Motor neuron (in vitro differentiated cells): Measurements from ENCODE around the gene NRXN3. TPM values are rescaled to one million over a fixed set of nuclear protein-coding genes. Genes with fewer than 3 reads are reported as not detected.
A peak's percentile ranks its signal among the peaks of the same experiment; 100 is the strongest.
"Not testable (repeated sequence)": the region's sequence is repeated elsewhere in the genome, so short reads cannot be mapped to it uniquely, and the experiment has no call there.

ENCODE experiments used
- ATAC-seq, 8 experiments: fragments of 200-7000 bp; cut with Tn5 transposase; replicated peaks in 6 of 8; 2 replicates each; pipeline ENCODE4 v1.8.0; 2021; ENCODE audit warnings: mild to moderate bottlenecking in 8 of 8, moderate library complexity in 8 of 8
- H3K27ac ChIP-seq, 2 donors: fragments of 250-450 bp; sonication (Bioruptor Pico); 2 replicates each; pipeline ENCODE4 v1.9.0; 2021; ENCODE audit warnings: antibody characterized with exemption in 2 of 2, mild to moderate bottlenecking in 2 of 2, moderate library complexity in 1 of 2
- H3K4me1 ChIP-seq, 2 donors: fragments of 250-450 bp; sonication (Bioruptor Pico); replicated peaks in 1 of 2; 2 replicates each; pipeline ENCODE4 v1.6.1; 2021; ENCODE audit warnings: antibody characterized with exemption in 2 of 2, mild to moderate bottlenecking in 2 of 2, moderate library complexity in 1 of 2
- H3K4me3 ChIP-seq, 5 donors: fragments of 250-450 bp; sonication (Bioruptor Pico); 2 replicates each; pipeline ENCODE4 v1.9.0; 2021; ENCODE audit warnings: antibody characterized with exemption in 5 of 5, mild to moderate bottlenecking in 5 of 5, moderate library complexity in 4 of 5
- WGBS, 10 experiments: fragments of 450-650 bp; shearing (Covaris generic); methylation state at CpG; one replicate each; pipeline ENCODE4 v1.0.0; 2022; 5-methylcytosine and 5-hydroxymethylcytosine counted together
- in situ Hi-C, 9 experiments: fragments of 400-800 bp; cut with MboI; loops; one replicate each; pipeline ENCODE4 v1.15.0; 2021; ENCODE audit warnings: low sequenced_read_pairs in 9 of 9, low pct_unique_long_range_greater_than_20kb in 2 of 9; ENCODE audit not compliant: unreplicated experiment in 9 of 9
- total RNA-seq, 8 experiments: library from RNA; unstranded; fragments of 300-600 nt; gene quantifications; 2 replicates each; pipeline versions ENCODE4 v1.2.3 to v1.2.4, GENCODE V29; 2022

NRXN3 gene
- total RNA-seq, 8 experiments from 2014 or later: 1.1 to 16.5 (median 12.9) TPM

DNA sequence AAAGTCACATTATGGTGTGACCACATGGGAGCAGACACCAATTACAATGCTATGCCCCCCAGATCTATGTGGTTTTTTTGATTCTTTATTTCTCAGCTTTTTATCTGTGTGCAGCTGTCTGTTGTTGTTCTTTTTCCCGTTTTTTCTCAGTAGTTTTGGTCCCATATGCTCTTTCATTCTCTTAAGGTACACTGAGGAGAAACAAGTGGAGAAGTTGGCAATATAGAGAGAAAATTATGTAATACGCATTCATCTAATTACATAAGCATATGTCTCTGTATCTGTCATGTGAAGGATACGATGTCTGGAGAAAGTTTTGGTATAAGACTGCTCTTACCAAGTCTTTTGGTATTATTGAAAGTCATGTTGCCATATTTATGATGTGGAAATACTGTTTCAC is 819.0 kb downstream of the NRXN3 start:
- ATAC-seq: no peak
- 0 to 100% (median 73%) methylated on average over 1 to 3 of the region's 3 CpGs; no CpG with 5 or more reads in 1 of the 10 experiments for WGBS, 10 experiments
- no peak overlapping the region for H3K27ac ChIP-seq
- in situ Hi-C loops: no loop called here
- H3K4me1 ChIP-seq: peaks cover 15 to 34% of the 10 kb centered on the region in 2 donors
- H3K4me3 ChIP-seq: no peak overlapping the region

DNA sequence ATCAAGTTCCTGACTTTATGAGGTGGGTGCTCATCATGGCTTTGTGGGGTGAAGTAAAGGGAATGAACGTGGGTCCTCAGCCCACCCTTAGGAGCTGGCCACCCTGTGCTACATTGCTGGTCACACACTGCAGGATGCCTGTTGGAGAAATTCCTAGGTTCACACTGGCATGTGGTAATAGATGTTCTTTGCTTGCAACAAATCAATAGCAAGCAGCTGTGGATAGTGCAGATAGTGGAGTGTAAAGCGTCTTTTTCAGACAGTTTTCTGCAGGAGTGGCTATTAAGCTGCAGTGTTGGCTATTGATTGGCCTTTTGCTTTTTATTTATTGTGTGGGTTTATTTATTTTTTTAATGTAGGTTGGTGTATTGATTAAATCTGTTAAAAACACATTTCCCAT is 822.7 kb downstream of the NRXN3 start:
- Histone ChIP-seq H3K27ac (peak overlapping the region in 1 of 2 donors; percentile 52), H3K4me1 (peaks cover 0 to 15% of the 10 kb centered on the region in 2 donors), H3K4me3 (no peak overlapping the region)
- ATAC-seq: peak in 5 of 8 experiments; percentile 20 to 76 (median 62)
- in situ Hi-C loops: no loop called here
- WGBS, 10 experiments: 20 to 100% (median 60%) methylated on average over 1 to 2 of the region's 2 CpGs; no CpG with 5 or more reads in 5 of the 10 experiments

DNA sequence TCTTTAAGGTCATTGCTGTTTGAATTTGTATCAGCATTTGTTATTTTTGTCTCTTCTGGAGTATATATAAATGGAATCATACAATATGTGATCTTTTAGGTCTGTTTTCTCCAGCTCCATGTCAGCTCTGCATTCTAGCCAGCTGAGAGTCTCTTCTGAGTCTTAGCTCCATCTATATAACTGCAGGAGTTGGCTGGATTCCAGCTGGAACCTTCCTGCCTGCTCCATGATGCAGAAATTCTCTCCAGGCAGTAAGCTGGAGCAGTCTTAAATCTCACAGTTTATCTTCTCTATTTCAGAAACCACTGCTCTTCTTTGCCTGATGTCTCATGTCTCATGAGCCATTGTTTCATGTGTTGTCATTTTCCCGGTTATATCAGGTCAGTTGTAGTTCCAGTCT is 827.6 kb downstream of the NRXN3 start:
- Histone ChIP-seq H3K4me1 (peaks cover 0 to 6% of the 10 kb centered on the region in 2 donors), H3K27ac (no peak overlapping the region), H3K4me3 (no peak overlapping the region)
- no peak for ATAC-seq
- 33 to 94% (median 64%) methylated on average over 1 of the region's 1 CpG; no CpG with 5 or more reads in 6 of the 10 experiments for WGBS, 10 experiments
- in situ Hi-C loops: no loop called here

DNA sequence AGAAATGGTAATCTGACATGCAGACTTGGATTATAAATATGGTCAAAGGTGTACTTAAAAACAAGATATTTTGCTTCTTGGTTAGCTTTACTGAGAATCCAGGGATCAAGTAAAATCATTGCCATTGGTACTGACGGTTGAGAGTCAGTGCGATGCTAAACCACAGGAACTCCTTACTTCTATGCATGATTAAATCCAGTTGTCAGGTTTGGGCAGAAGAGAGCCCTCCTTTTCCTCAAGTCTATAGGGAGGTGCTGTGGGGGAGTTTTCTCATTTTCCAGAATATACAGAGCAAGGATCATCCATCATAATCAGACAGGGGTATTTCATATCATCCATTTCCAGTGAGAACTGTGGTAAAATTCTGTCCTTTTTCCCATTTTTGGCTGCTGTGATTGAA is 839.1 kb downstream of the NRXN3 start:
- no peak for ATAC-seq
- Histone ChIP-seq H3K27ac (no peak overlapping the region), H3K4me1 (no peaks in the 10 kb centered on the region), H3K4me3 (no peak overlapping the region)
- WGBS, 10 experiments: 0 to 94% (median 60%) methylated on average over 1 to 2 of the region's 2 CpGs; no CpG with 5 or more reads in 3 of the 10 experiments
- in situ Hi-C loops: no loop called here

DNA sequence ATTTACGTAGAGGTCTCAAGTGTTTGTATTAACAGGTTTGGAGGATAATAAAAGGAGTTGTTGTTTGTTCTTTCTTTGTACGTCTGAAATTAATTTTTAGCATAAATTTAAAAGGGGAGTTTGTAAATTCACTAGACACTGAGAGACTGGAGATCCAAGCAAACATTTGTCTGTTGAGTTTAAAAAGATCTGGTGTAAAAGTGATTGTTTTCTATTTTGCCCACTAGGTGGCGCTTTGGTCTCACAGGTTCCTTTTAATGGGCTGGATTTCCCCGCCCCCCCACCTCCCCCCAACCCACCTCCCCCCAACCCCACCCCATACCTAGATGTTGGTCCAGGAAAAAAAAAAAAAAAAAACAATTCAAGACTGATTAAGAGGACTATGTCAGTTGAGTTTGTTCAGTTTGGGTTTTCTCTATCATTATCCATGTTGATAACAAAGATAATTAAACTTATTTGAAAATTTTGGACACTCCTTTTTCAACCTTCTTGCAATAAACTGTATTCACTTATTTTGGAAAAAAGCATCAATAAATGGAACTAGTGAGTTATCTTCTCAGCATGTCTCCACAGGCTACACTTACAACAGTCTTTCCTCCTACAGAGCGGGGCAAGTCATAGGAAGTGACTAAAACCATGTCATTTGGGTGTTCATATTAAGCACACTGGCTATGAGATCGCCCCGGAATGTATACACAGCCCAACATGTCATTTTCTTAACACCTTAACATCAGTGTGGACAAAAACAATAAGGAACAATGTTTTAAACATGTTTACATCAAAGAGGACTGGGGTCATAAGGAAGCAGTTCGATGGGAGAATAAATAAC is 841.1 kb downstream of the NRXN3 start:
- WGBS, 10 experiments: 15 to 100% (median 74%) methylated on average over 1 to 6 of the region's 8 CpGs
- Histone ChIP-seq H3K27ac (no peak overlapping the region), H3K4me3 (no peak overlapping the region), H3K4me1 (peaks cover 0 to 4% of the 10 kb centered on the region in 2 donors)
- ATAC-seq: peak in 2 of 8 experiments; percentile 34 to 39
- in situ Hi-C loops: no loop called here

DNA sequence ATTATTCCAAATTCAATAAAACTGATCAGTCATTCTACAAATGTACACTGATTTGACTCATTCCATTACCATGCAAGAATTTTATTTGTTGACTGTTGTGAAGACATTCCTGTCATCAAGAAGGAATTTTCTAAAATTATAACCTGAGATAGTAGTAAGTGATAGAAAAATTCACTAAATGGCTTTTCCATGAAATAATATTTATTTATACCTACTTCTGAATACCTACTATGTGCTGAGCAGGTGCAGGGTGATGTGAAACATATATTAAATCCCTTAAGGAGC is 841.7 kb downstream of the NRXN3 start:
- ATAC-seq: peak in 1 of 8 experiments; percentile 27
- H3K4me1 ChIP-seq: peaks cover 0 to 4% of the 10 kb centered on the region in 2 donors
- no peak overlapping the region for H3K4me3 ChIP-seq
- no peak overlapping the region for H3K27ac ChIP-seq
- in situ Hi-C loops: no loop called here

DNA sequence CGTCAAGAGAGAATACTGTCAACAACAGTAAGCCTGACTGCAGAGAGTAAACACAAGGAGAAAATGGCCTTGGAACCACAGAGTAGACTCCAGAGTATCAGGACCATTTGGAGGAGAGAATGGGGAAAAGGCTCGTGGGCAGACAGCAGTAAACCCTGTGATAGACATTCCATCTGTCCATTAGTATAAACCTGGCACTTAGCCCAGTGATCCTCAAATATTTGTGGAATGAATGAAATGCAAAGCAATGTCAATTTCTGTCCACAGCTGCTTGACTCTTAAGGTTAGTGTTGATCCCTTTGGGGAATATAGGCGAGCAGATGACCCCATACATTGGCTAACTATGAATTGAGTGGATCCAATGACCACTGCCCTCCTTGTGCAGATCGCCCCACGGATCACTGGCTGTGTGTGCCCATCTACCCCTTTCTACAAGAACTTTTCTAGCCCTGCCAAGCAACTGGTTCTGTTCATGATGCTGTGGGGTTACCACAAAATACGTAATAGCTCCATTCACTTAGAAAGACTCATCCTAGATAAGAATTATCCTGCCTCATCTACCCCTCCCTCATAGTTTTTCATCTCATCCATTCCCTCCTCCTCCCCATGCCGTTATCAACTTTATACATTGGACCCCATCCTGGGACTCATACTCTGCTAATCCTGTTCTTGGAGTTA is 846.8 kb downstream of the NRXN3 start:
- ATAC-seq: peak in 1 of 8 experiments; percentile 51
- peaks cover 0 to 4% of the 10 kb centered on the region in 2 donors for H3K4me1 ChIP-seq
- H3K27ac ChIP-seq: no peak overlapping the region
- H3K4me3 ChIP-seq: no peak overlapping the region
- 5 to 100% (median 75%) methylated on average over 1 to 4 of the region's 7 CpGs for WGBS, 10 experiments
- in situ Hi-C loops: no loop called here

DNA sequence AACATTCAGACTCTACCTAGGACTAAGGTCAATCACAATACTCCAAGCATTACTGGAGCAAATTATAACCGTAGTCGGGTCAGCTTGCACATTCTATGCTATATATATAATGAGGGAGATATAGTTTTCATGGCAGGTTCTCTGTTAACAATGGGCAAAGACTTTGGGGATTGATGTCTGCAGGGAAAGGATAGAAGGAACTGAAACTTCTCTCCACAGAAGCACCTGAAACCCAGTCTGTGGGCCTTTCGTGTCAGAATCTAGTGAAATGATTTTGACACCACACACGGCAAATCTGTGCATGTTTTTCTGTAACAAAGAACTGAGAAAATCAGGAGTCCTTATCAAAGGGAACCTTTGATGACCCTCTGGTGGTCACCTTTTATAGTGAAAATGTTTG is 847.4 kb downstream of the NRXN3 start:
- 67 to 100% (median 92%) methylated on average over 1 to 4 of the region's 4 CpGs; no CpG with 5 or more reads in 2 of the 10 experiments for WGBS, 10 experiments
- no peak overlapping the region for H3K27ac ChIP-seq
- ATAC-seq: no peak
- H3K4me3 ChIP-seq: no peak overlapping the region
- in situ Hi-C loops: no loop called here
- peaks cover 0 to 4% of the 10 kb centered on the region in 2 donors for H3K4me1 ChIP-seq

DNA sequence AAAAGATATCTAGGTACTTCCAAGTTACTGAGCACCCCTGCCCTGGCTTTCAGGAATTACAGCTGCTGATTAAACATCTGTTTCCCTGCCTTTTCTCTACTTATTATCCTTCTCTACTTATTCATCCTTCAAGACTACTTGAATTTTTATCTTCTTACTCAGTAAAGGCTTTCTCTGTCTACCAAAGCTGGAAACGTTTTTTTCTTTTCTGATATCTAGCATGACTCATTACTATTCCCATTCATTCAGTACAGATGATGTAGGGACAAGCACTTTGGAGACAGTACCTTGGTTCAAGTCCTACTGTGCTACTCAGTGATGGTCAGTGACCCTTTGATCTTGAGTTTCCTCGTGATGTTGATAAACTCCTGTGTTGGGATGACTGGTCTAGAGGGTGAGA is 848.7 kb downstream of the NRXN3 start:
- no peak overlapping the region for H3K27ac ChIP-seq
- no peak overlapping the region for H3K4me3 ChIP-seq
- in situ Hi-C loops: no loop called here
- 0 to 69% (median 42%) methylated on average over 1 to 2 of the region's 2 CpGs for WGBS, 10 experiments
- ATAC-seq: no peak
- peaks cover 0 to 4% of the 10 kb centered on the region in 2 donors for H3K4me1 ChIP-seq

DNA sequence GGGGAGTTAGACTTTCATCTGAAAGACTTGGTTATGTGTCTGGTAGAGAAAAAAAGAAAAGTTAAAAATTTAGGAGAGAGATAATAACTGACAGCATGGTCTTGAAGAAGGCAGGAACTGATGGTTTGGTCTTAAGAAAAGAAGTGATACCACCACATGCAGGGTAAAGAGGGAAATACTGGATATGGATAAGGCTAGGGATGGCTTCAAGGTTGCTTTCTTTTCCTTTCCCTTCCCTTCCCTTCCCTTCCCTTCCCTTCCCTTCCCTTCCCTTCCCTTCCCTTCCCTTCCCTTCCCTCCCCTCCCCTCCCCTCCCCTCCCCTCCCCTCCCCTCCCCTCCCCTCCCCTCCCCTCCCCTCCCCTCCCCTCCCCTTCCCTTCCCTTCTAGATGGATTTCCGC is 849.7 kb downstream of the NRXN3 start:
- H3K27ac ChIP-seq, H3K4me3 ChIP-seq, ATAC-seq, H3K4me1 ChIP-seq, in situ Hi-C loops: not testable (repeated sequence)
- WGBS, 10 experiments: no CpG with 5 or more reads among the region's 1 CpG

DNA sequence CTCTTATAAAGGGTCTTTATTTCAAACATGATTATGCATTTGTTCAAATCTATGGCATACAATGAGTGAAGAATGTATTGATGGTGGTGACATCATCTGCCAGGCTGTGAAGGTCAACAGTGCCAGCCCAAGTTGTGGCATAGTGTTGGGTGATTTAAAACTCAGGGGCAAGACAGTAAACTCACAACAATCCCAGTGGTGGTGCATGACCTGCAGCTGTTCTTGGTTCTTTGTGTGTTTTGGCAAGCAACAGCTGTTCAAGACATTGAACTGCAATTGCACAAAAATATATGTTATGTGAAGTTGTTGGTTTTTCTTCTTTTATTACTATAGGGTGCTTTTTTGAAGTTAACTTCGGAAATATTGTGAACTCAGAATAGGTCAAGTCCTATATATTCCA is 851.6 kb downstream of the NRXN3 start:
- Histone ChIP-seq H3K4me3 (no peak overlapping the region), H3K27ac (no peak overlapping the region), H3K4me1 (no peaks in the 10 kb centered on the region)
- ATAC-seq: no peak
- in situ Hi-C loops: no loop called here
- 0 to 100% (median 50%) methylated on average over 1 of the region's 1 CpG; no CpG with 5 or more reads in 1 of the 10 experiments for WGBS, 10 experiments

DNA sequence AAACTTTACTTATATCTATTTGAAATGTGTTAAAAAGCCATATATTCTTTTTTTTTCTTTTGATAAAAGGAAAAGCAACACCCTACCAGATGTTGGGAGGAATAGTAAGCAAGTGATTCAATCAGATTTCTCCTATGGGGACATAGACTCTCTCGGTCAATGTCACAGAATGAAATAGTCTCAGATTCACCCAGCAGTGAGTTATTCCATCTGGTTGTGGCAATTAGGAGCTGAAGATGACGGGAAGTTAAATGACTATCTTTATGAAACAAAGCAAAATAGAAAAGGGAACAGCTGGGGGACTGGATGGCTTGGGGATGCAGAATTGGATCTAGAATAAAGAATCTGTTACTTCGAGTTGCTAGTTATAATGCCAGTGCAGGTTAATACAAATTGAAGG is 857.0 kb downstream of the NRXN3 start:
- ATAC-seq: peak in 3 of 8 experiments; percentile 6 to 60 (median 45)
- 4 to 68% (median 38%) methylated on average over 1 to 3 of the region's 3 CpGs for WGBS, 10 experiments
- no peak overlapping the region for H3K27ac ChIP-seq
- no peak overlapping the region for H3K4me3 ChIP-seq
- in situ Hi-C loops: no loop called here
- H3K4me1 ChIP-seq: no peaks in the 10 kb centered on the region

DNA sequence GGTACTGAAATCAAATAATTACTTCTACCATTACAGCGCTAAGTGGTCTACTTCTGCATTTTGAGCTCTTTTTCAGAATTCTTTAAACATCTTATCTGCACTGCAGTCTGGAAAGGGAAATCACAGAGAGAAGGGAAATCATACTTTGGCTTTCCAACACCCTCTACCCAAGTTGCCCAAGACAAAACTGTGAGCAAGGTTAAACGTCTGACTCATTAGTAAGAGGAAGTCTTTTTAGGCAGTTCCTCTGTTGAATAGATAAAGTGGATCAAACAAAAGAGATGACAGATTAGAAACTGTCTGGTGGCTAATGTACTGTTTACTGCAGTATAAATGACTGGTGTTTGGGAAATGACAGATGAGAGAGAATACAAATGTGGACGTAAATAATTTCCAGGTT is 858.1 kb downstream of the NRXN3 start:
- ATAC-seq: no peak
- in situ Hi-C loops: no loop called here
- H3K4me3 ChIP-seq: no peak overlapping the region
- no peak overlapping the region for H3K27ac ChIP-seq
- 0 to 100% (median 70%) methylated on average over 1 to 3 of the region's 3 CpGs for WGBS, 10 experiments
- no peaks in the 10 kb centered on the region for H3K4me1 ChIP-seq
